ENCODE data around the gene SBK2. TPM values are rescaled to one million over a fixed set of nuclear protein-coding genes. Genes with fewer than 3 reads are reported as not detected.
"Not testable (repeated sequence)": the region's sequence is repeated elsewhere in the genome, so short reads cannot be mapped to it uniquely, and the experiment has no call there.

SBK2 gene
- total RNA-seq, 8 experiments from 2014 or later, result 0.18 TPM; not detected in 7

- in situ Hi-C loops (cut with MboI; ENCODE audit: low pct_unique_long_range_greater_than_20kb in 2 of 9, low sequenced_read_pairs in 9 of 9, unreplicated experiment in 9 of 9), result no loop called here
- no peaks in the 10 kb centered on the region for H3K4me1 ChIP-seq (replicated peaks in 1 of 2)
- no peak for ATAC-seq (replicated peaks in 6 of 8)
- 60 to 100% (median 87%) methylated on average over 1 to 6 of the region's 9 CpGs for WGBS, 10 experiments
- no peak overlapping the region for H3K4me3 ChIP-seq
- H3K27ac ChIP-seq, result no peak overlapping the region
Measured at GRCh38 chr19:55502197-55502952, 34.6 kb downstream of the SBK2 start.

GRCh38 chr19:55500368-55500952 is 36.5 kb downstream of the SBK2 start:
- ATAC-seq (replicated peaks in 6 of 8), result no peak
- 33 to 93% (median 91%) methylated on average over 1 to 7 of the region's 26 CpGs; no CpG with 5 or more reads in 6 of the 10 experiments for WGBS, 10 experiments
- peaks cover 0 to 7% of the 10 kb centered on the region in 2 donors for H3K4me1 ChIP-seq (replicated peaks in 1 of 2)
- H3K27ac ChIP-seq, result no peak overlapping the region
- H3K4me3 ChIP-seq, result no peak overlapping the region
- in situ Hi-C loops (cut with MboI; ENCODE audit: low pct_unique_long_range_greater_than_20kb in 2 of 9, low sequenced_read_pairs in 9 of 9, unreplicated experiment in 9 of 9), result no loop called here

- H3K27ac ChIP-seq, result no peak overlapping the region
- 0 to 67% (median 46%) methylated on average over 1 to 2 of the region's 2 CpGs; no CpG with 5 or more reads in 2 of the 10 experiments for WGBS, 10 experiments
- H3K4me3 ChIP-seq, result no peak overlapping the region
- H3K4me1 ChIP-seq (replicated peaks in 1 of 2), result peaks cover 0 to 7% of the 10 kb centered on the region in 2 donors
- in situ Hi-C loops (cut with MboI; ENCODE audit: low pct_unique_long_range_greater_than_20kb in 2 of 9, low sequenced_read_pairs in 9 of 9, unreplicated experiment in 9 of 9), result loop anchor here in 1 of 9 experiments (25.0 kb wide), 1 partner anchor 361 kb away; the partner anchor contains the start of gene TNNT1
- no peak for ATAC-seq (replicated peaks in 6 of 8)
Measured at GRCh38 chr19:55498246-55498840, 38.6 kb downstream of the SBK2 start.

- no peak for ATAC-seq (replicated peaks in 6 of 8)
Measured at GRCh38 chr19:55497763-55498162, 39.2 kb downstream of the SBK2 start.

GRCh38 chr19:55496820-55497219 is 40.1 kb downstream of the SBK2 start:
- not testable (repeated sequence) for ATAC-seq (replicated peaks in 6 of 8); H3K4me1 ChIP-seq (replicated peaks in 1 of 2); H3K27ac ChIP-seq; H3K4me3 ChIP-seq
- 55 to 92% (median 85%) methylated on average over 4 to 10 of the region's 10 CpGs; no CpG with 5 or more reads in 2 of the 10 experiments for WGBS, 10 experiments
- in situ Hi-C loops (cut with MboI; ENCODE audit: low pct_unique_long_range_greater_than_20kb in 2 of 9, low sequenced_read_pairs in 9 of 9, unreplicated experiment in 9 of 9), result loop anchor here in 1 of 9 experiments (25.0 kb wide), 1 partner anchor 360 kb away; the partner anchor contains the start of gene TNNT1

More at GRCh38 chr19:55497763-55498162, 39.2 kb downstream of the SBK2 start:
- in situ Hi-C loops (cut with MboI; ENCODE audit: low pct_unique_long_range_greater_than_20kb in 2 of 9, low sequenced_read_pairs in 9 of 9, unreplicated experiment in 9 of 9), result loop anchor here in 1 of 9 experiments (25.0 kb wide), 1 partner anchor 360 kb away; the partner anchor contains the start of gene TNNT1
- WGBS, 10 experiments, result 83 to 100% (median 93%) methylated on average over 1 to 5 of the region's 13 CpGs; no CpG with 5 or more reads in 7 of the 10 experiments
- no peak overlapping the region for H3K4me3 ChIP-seq
- peaks cover 0 to 7% of the 10 kb centered on the region in 2 donors for H3K4me1 ChIP-seq (replicated peaks in 1 of 2)
- H3K27ac ChIP-seq, result no peak overlapping the region

GRCh38 chr19:55495646-55496349 is 41.1 kb downstream of the SBK2 start:
- peak in 2 of 8 experiments; percentile 8 to 15 for ATAC-seq (replicated peaks in 6 of 8)
- in situ Hi-C loops (cut with MboI; ENCODE audit: low pct_unique_long_range_greater_than_20kb in 2 of 9, low sequenced_read_pairs in 9 of 9, unreplicated experiment in 9 of 9), result loop anchor here in 1 of 9 experiments (25.0 kb wide), 1 partner anchor 358 kb away; the partner anchor contains the start of gene TNNT1
- no peak overlapping the region for H3K4me3 ChIP-seq
- no peak overlapping the region for H3K27ac ChIP-seq
- H3K4me1 ChIP-seq (replicated peaks in 1 of 2), result peaks cover 2 to 7% of the 10 kb centered on the region in 2 donors
- WGBS, 10 experiments, result 33 to 100% (median 80%) methylated on average over 1 to 8 of the region's 11 CpGs; no CpG with 5 or more reads in 3 of the 10 experiments

GRCh38 chr19:55494172-55494761 is 42.7 kb downstream of the SBK2 start:
- ATAC-seq (replicated peaks in 6 of 8), result peak in 2 of 8 experiments; percentile 36 to 83
- Histone ChIP-seq H3K4me3 (no peak overlapping the region), H3K27ac (no peak overlapping the region), H3K4me1 (replicated peaks in 1 of 2) (peaks cover 12 to 14% of the 10 kb centered on the region in 2 donors)
- 11 to 100% (median 76%) methylated on average over 1 to 6 of the region's 22 CpGs; no CpG with 5 or more reads in 7 of the 10 experiments for WGBS, 10 experiments
- in situ Hi-C loops (cut with MboI; ENCODE audit: low pct_unique_long_range_greater_than_20kb in 2 of 9, low sequenced_read_pairs in 9 of 9, unreplicated experiment in 9 of 9), result loop anchor here in 1 of 9 experiments (25.0 kb wide), 1 partner anchor 357 kb away; the partner anchor contains the start of gene TNNT1

- Histone ChIP-seq H3K27ac (no peak overlapping the region), H3K4me1 (replicated peaks in 1 of 2) (peaks cover 14 to 19% of the 10 kb centered on the region in 2 donors), H3K4me3 (no peak overlapping the region)
- in situ Hi-C loops (cut with MboI; ENCODE audit: low pct_unique_long_range_greater_than_20kb in 2 of 9, low sequenced_read_pairs in 9 of 9, unreplicated experiment in 9 of 9), result loop anchor here in 1 of 9 experiments (25.0 kb wide), 1 partner anchor 356 kb away; the partner anchor contains the start of gene TNNT1
- 48 to 100% methylated on average over 1 to 9 of the region's 38 CpGs; no CpG with 5 or more reads in 8 of the 10 experiments for WGBS, 10 experiments
- ATAC-seq (replicated peaks in 6 of 8), result no peak
Measured at GRCh38 chr19:55493645-55494171, 43.2 kb downstream of the SBK2 start.

GRCh38 chr19:55493052-55493644 is 43.8 kb downstream of the SBK2 start:
- H3K4me3 ChIP-seq, result no peak overlapping the region
- WGBS, 10 experiments, result 46 to 88% (median 69%) methylated on average over 4 to 13 of the region's 18 CpGs; no CpG with 5 or more reads in 5 of the 10 experiments
- no peak for ATAC-seq (replicated peaks in 6 of 8)

GRCh38 chr19:55492362-55492944 is 44.5 kb downstream of the SBK2 start:
- 56 to 100% (median 70%) methylated on average over 1 to 6 of the region's 12 CpGs; no CpG with 5 or more reads in 3 of the 10 experiments for WGBS, 10 experiments
- no peak for ATAC-seq (replicated peaks in 6 of 8)
- in situ Hi-C loops (cut with MboI; ENCODE audit: low pct_unique_long_range_greater_than_20kb in 2 of 9, low sequenced_read_pairs in 9 of 9, unreplicated experiment in 9 of 9), result loop anchor here in 1 of 9 experiments (25.0 kb wide), 1 partner anchor 355 kb away; the partner anchor contains the start of gene TNNT1

More at GRCh38 chr19:55493052-55493644, 43.8 kb downstream of the SBK2 start:
- Histone ChIP-seq H3K27ac (no peak overlapping the region), H3K4me1 (replicated peaks in 1 of 2) (peaks cover 17 to 22% of the 10 kb centered on the region in 2 donors)
- in situ Hi-C loops (cut with MboI; ENCODE audit: low pct_unique_long_range_greater_than_20kb in 2 of 9, low sequenced_read_pairs in 9 of 9, unreplicated experiment in 9 of 9), result loop anchor here in 1 of 9 experiments (25.0 kb wide), 1 partner anchor 356 kb away; the partner anchor contains the start of gene TNNT1

More at GRCh38 chr19:55492362-55492944, 44.5 kb downstream of the SBK2 start:
- H3K4me3 ChIP-seq, result no peak overlapping the region
- H3K27ac ChIP-seq, result no peak overlapping the region
- H3K4me1 ChIP-seq (replicated peaks in 1 of 2), result peaks cover 23 to 29% of the 10 kb centered on the region in 2 donors
